Nephron (organoid): ENCODE data around the gene TMSB10.

ENCODE experiments used
- H3K27ac Mint-ChIP-seq, 3 experiments: 2 replicates each; pipeline ENCODE4 v1.8.0; 2020; ENCODE audit warnings: mixed read lengths in 3 of 3, mild to moderate bottlenecking in 2 of 3, moderate library complexity in 1 of 3
- H3K27me3 Mint-ChIP-seq: 2 replicates; pipeline ENCODE4 v1.8.0; 2021; ENCODE audit warnings: low read depth, mild to moderate bottlenecking, moderate library complexity, mixed read lengths
- H3K36me3 Mint-ChIP-seq: 2 replicates; pipeline ENCODE4 v1.8.0; 2020; ENCODE audit warnings: low read depth, mixed read lengths
- H3K4me1 Mint-ChIP-seq: 2 replicates; pipeline ENCODE4 v1.8.0; 2020; ENCODE audit warnings: mixed read lengths
- H3K4me3 Mint-ChIP-seq, 3 experiments: 2 replicates each; pipeline ENCODE4 v1.8.0; 2020; ENCODE audit warnings: mild to moderate bottlenecking in 3 of 3, mixed read lengths in 3 of 3, moderate library complexity in 2 of 3
- H3K9me3 Mint-ChIP-seq: 2 replicates; pipeline ENCODE4 v1.8.0; 2020; ENCODE audit warnings: mixed read lengths
- TF ChIP-seq, protein P1 (sequence below), 3 experiments: fragments of 200-600 bp; sonication (generic); IDR thresholded peaks; one replicate each; pipeline ENCODE4 v1.5.0; 2021; ENCODE audit warnings: antibody characterized with exemption in 3 of 3; ENCODE audit not compliant: unreplicated experiment in 3 of 3

TMSB10 gene

GRCh38 chr2:84881581-84882413, 23.7 kb upstream of the TMSB10 start:
- TF ChIP-seq, protein P1, sequence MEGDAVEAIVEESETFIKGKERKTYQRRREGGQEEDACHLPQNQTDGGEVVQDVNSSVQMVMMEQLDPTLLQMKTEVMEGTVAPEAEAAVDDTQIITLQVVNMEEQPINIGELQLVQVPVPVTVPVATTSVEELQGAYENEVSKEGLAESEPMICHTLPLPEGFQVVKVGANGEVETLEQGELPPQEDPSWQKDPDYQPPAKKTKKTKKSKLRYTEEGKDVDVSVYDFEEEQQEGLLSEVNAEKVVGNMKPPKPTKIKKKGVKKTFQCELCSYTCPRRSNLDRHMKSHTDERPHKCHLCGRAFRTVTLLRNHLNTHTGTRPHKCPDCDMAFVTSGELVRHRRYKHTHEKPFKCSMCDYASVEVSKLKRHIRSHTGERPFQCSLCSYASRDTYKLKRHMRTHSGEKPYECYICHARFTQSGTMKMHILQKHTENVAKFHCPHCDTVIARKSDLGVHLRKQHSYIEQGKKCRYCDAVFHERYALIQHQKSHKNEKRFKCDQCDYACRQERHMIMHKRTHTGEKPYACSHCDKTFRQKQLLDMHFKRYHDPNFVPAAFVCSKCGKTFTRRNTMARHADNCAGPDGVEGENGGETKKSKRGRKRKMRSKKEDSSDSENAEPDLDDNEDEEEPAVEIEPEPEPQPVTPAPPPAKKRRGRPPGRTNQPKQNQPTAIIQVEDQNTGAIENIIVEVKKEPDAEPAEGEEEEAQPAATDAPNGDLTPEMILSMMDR (IDR thresholded peaks at IDR 0.05; ENCODE audit: unreplicated experiment in 3 of 3): peak; percentile 62 to 80 (median 70)
- peak overlapping the region; percentile 83 to 90 (median 89) for H3K4me3 Mint-ChIP-seq
- peak overlapping the region in 1 of 3 experiments; percentile 58 for H3K27ac Mint-ChIP-seq
- peaks cover 92% of the 10 kb centered on the region for H3K27me3 Mint-ChIP-seq
- no peaks in the 10 kb centered on the region for H3K9me3 Mint-ChIP-seq
- no peaks in the 10 kb centered on the region for H3K36me3 Mint-ChIP-seq
- peaks cover 32% of the 10 kb centered on the region for H3K4me1 Mint-ChIP-seq

DNA sequence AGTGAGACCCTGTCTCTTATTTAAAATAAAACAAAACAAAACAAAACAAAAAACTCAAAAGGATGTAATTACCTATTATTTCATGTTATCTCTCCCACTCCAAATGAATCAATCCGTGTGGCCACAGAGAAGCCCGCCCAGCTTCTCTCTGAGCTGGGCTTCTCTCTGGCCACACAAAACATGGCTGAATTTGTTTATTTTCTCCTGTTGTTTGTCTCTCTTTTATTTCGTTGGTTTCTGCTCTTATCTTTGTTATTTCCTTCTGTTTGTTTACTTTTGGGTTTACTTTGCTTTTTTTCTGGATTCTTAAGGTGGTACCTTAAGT, 23.1 kb upstream of the TMSB10 start:
- peaks cover 32% of the 10 kb centered on the region for H3K4me1 Mint-ChIP-seq
- no peaks in the 10 kb centered on the region for H3K9me3 Mint-ChIP-seq
- TF ChIP-seq, protein P1 (IDR thresholded peaks at IDR 0.05; ENCODE audit: unreplicated experiment in 3 of 3): peak in 1 of 3 experiments; percentile 25
- no peak overlapping the region for H3K27ac Mint-ChIP-seq
- H3K36me3 Mint-ChIP-seq: no peaks in the 10 kb centered on the region
- H3K4me3 Mint-ChIP-seq: peak overlapping the region; percentile 83 to 90 (median 89)
- H3K27me3 Mint-ChIP-seq: peaks cover 89% of the 10 kb centered on the region

DNA sequence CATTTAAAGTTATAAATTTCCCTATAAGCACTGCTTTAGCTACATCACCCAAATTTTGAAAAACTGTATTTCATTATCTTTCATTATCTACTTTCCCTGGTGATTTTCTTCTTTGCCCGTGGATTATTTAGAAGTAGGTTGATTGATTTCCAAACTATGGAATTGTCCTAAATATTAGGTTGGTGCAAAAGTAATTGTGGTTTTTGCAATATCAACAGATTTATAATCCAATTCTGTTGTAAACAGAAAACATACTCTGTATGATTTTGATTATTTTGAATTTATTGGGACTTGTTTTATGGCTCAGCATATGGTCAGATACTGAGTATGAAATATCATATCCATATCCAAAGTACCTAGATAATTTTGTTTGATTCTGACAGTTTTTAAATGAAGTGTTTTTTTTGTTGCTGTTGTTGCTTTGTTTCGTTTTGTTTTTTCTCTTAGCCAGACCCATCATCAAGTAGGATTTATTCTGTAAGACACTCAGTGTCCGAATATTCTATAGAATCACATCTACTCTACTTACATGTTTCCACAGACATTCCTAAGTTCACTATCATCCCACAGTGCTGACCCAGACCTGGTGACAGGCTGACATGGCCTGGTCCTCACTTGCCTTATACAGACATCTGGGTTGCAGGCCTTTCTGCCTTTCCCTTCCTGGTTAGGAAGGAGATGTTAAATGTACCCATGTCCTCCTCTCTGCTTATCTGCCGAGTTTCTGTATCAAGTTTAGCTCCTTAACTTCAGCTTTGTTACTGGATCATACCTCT, 22.5 kb upstream of the TMSB10 start:
- H3K27ac Mint-ChIP-seq: no peak overlapping the region
- no peaks in the 10 kb centered on the region for H3K36me3 Mint-ChIP-seq
- TF ChIP-seq, protein P1 (IDR thresholded peaks at IDR 0.05; ENCODE audit: unreplicated experiment in 3 of 3): no peak
- peaks cover 32% of the 10 kb centered on the region for H3K4me1 Mint-ChIP-seq
- H3K27me3 Mint-ChIP-seq: peaks cover 83% of the 10 kb centered on the region
- H3K4me3 Mint-ChIP-seq: peak overlapping the region; percentile 83 to 90 (median 89)
- H3K9me3 Mint-ChIP-seq: no peaks in the 10 kb centered on the region

- H3K9me3 Mint-ChIP-seq: no peaks in the 10 kb centered on the region
- H3K4me1 Mint-ChIP-seq: peaks cover 40% of the 10 kb centered on the region
- H3K27me3 Mint-ChIP-seq: peaks cover 68% of the 10 kb centered on the region
- peak overlapping the region in 2 of 3 experiments; percentile 63 to 69 for H3K27ac Mint-ChIP-seq
- H3K4me3 Mint-ChIP-seq: peak overlapping the region in 2 of 3 experiments; percentile 1 to 22
- no peaks in the 10 kb centered on the region for H3K36me3 Mint-ChIP-seq
- TF ChIP-seq, protein P1 (IDR thresholded peaks at IDR 0.05; ENCODE audit: unreplicated experiment in 3 of 3): no peak
Measured at GRCh38 chr2:84884449-84884848, 21.0 kb upstream of the TMSB10 start.

DNA sequence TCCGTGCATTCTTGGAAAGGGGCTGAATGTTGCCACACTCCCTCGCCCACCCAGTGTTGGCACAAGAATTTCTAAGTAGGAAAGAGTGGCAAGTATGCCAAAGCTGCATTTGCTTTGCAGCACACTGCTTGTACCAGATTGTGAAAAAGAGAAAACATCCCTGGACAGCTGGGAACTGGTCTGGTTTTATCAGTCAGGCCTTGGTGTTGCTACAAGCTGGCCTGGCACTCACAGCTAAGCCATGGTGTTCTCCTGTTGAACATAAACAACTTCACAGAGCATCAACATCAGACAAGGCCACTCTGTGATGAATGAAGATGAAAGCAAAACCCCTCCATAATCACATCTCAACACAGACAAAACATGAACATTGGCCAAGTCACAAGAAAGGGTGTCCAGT, 20.3 kb upstream of the TMSB10 start:
- no peak overlapping the region for H3K27ac Mint-ChIP-seq
- H3K9me3 Mint-ChIP-seq: no peaks in the 10 kb centered on the region
- peaks cover 61% of the 10 kb centered on the region for H3K27me3 Mint-ChIP-seq
- H3K4me3 Mint-ChIP-seq: no peak overlapping the region
- TF ChIP-seq, protein P1 (IDR thresholded peaks at IDR 0.05; ENCODE audit: unreplicated experiment in 3 of 3): no peak
- H3K36me3 Mint-ChIP-seq: no peaks in the 10 kb centered on the region
- peaks cover 38% of the 10 kb centered on the region for H3K4me1 Mint-ChIP-seq
